ENCODE results near the gene COBLL1. TPM values are rescaled to one million over a fixed set of nuclear protein-coding genes. Genes with fewer than 3 reads are reported as not detected.

COBLL1 gene
- total and polyA plus RNA-seq, 2 of the 4 experiments (the other 2 are of a cell fraction): 0.79 to 1.1 TPM

- Histone ChIP-seq H3K79me1 (ENCODE audit: low read depth in 1 of 2, low read length in 2 of 2) (no peaks in the 10 kb centered on the region), H3K4me2 (ENCODE audit: low read depth, low read length) (no peak overlapping the region), H3K18ac (ENCODE audit: low read depth, low read length) (no peak overlapping the region), H2BK15ac (ENCODE audit: low read depth, low read length) (no peak overlapping the region), H2AK5ac (ENCODE audit: low read depth, low read length) (no peak overlapping the region), H3K56ac (ENCODE audit: extremely low read depth, insufficient read depth, low read length) (no peak overlapping the region), H2AFZ (replicated peaks; ENCODE audit: low read length, poor library complexity) (no peak overlapping the region), H4K5ac (ENCODE audit: low read depth, low read length) (no peak overlapping the region), H3K27me3 (ENCODE audit: control insufficient read depth, insufficient read depth, low read length) (no peaks in the 10 kb centered on the region), H2BK5ac (ENCODE audit: low read depth, low read length, poor library complexity, severe bottlenecking) (no peak overlapping the region), H2BK120ac (ENCODE audit: low read depth, low read length) (no peak overlapping the region), H3K36me3 (ENCODE audit: control insufficient read depth, insufficient read depth, low read length) (no peaks in the 10 kb centered on the region), H4K91ac (ENCODE audit: insufficient read depth, low read depth, low read length) (no peak overlapping the region), H3K23ac (ENCODE audit: low read depth, low read length) (no peak overlapping the region), H2BK20ac (ENCODE audit: low read depth, low read length) (no peak overlapping the region), H4K8ac (ENCODE audit: low read depth in 2 of 2, low read length in 2 of 2) (no peak overlapping the region), H4K20me1 (ENCODE audit: insufficient read depth, low read length) (no peaks in the 10 kb centered on the region), H3K9ac (ENCODE audit: low read depth, low read length) (no peak overlapping the region), H3K9me1 (ENCODE audit: insufficient read depth, low read length) (no peaks in the 10 kb centered on the region), H3K27ac (ENCODE audit: insufficient read depth, low read length) (no peak overlapping the region), H3K4me3 (ENCODE audit: insufficient read depth, low read depth, low read length) (no peak overlapping the region), H3K4me1 (ENCODE audit: control insufficient read depth, insufficient read depth, low read length) (no peaks in the 10 kb centered on the region), H3K14ac (replicated peaks; ENCODE audit: low read depth, low read length) (no peak overlapping the region), H2AK9ac (replicated peaks; ENCODE audit: low read depth, low read length, poor library complexity) (no peak overlapping the region), H3K4ac (ENCODE audit: low read depth, low read length) (no peak overlapping the region), H3K9me3 (ENCODE audit: control insufficient read depth, insufficient read depth, low read length) (no peaks in the 10 kb centered on the region)
- dilution Hi-C loops (cut with HindIII; ENCODE audit: low sequenced_read_pairs, unreplicated experiment): no loop called here
- WGBS, 2 experiments (ENCODE audit: extremely low coverage in 2 of 2, insufficient read length in 1 of 2): no CpG with 5 or more reads among the region's 6 CpGs
- TF ChIP-seq FOS (IDR thresholded peaks at IDR 0.05; ENCODE audit: low read depth, low read length) (no peak), SMC3 (IDR thresholded peaks at IDR 0.05; ENCODE audit: low read depth, low read length) (peak; percentile 43), RAD21 (IDR thresholded peaks at IDR 0.05; ENCODE audit: low read length) (peak; percentile 57), CTCF (conservative IDR thresholded peaks at IDR 0.05; ENCODE audit: low read depth, low read length) (peak; percentile 70), CHD1 (IDR thresholded peaks at IDR 0.05; ENCODE audit: low read depth, low read length) (no peak)
- DNase-seq (peak; percentile 35), ATAC-seq (ENCODE audit: low read depth) (no peak)
- intact Hi-C loops (cut with micrococcal nuclease): loop anchor here (1.0 to 5.0 kb wide), 3 partner anchors 157 to 1560 kb away; no protein-coding TSS in a partner anchor
- ChIA-PET CTCF (interaction anchor here (0.6 to 1.1 kb wide), 7 partner anchors 10 to 1165 kb away, joined by 3 to 7 read pairs (median 3); no protein-coding TSS in a partner anchor), POLR2A (ENCODE audit: unreplicated experiment) (no interaction called here)
- no TSS peak for BruUV-seq (replicated peaks)
- in situ Hi-C loops (cut with MboI; ENCODE audit: low sequenced_read_pairs): loop anchor here (10.0 kb wide), 1 partner anchor 152 kb away; no protein-coding TSS in a partner anchor
Observed at GRCh38 chr2:164717000-164717803, 124.4 kb downstream of the COBLL1 start.
